ENCODE data around the gene CGB3. TPM values are rescaled to one million over a fixed set of nuclear protein-coding genes. Genes with fewer than 3 reads are reported as not detected.
A peak's percentile ranks its signal among the peaks of the same experiment; 100 is the strongest.

CGB3 gene
- total RNA-seq, 2 experiments from 2014 or later = not detected

GRCh38 chr19:48977061-48977460 is 47.1 kb downstream of the CGB3 start:
- TF ChIP-seq EZH2phosphoT487 (IDR thresholded peaks at IDR 0.05; ENCODE audit: borderline replicate concordance, low read depth, low read length) = no peak
- TF ChIP-seq CTCF (conservative IDR thresholded peaks at IDR 0.05; ENCODE audit: low read length) = no peak
- H3K27ac ChIP-seq (ENCODE audit: low read depth, low read length, poor library complexity, severe bottlenecking) = no peak overlapping the region
- BruUV-seq (replicated peaks) = no TSS peak
- no peaks in the 10 kb centered on the region for H4K20me1 ChIP-seq (ENCODE audit: insufficient read depth, low read length)
- no peak for DNase-seq (ENCODE audit: low spot score)
- H3K4me3 ChIP-seq (ENCODE audit: low read depth, low read length, poor library complexity, severe bottlenecking) = no peak overlapping the region
- CTCF ChIA-PET (ENCODE audit: unreplicated experiment) = no interaction called here
- no peak overlapping the region for H2AFZ ChIP-seq (ENCODE audit: low read length)
- no peaks in the 10 kb centered on the region for H3K9me3 ChIP-seq (ENCODE audit: low read length)
- no peaks in the 10 kb centered on the region for H3K4me1 ChIP-seq (ENCODE audit: insufficient read depth, low read length, poor library complexity, severe bottlenecking)
- no peaks in the 10 kb centered on the region for H3K79me2 ChIP-seq (ENCODE audit: insufficient read depth, low read depth, low read length)
- H3K9me2 ChIP-seq (ENCODE audit: insufficient read depth, low read length) = no peaks in the 10 kb centered on the region
- intact Hi-C loops (cut with micrococcal nuclease; ENCODE audit: unreplicated experiment) = no loop called here
- no peak overlapping the region for H3K4me2 ChIP-seq (ENCODE audit: low read length)
- POLR2A ChIA-PET = interaction anchor here (0.6 to 1.2 kb wide), 3 partner anchors 13 to 108 kb away, joined by 3 to 4 read pairs (median 3); partner anchors contain the start of genes GYS1 and RUVBL2
- H3K36me3 ChIP-seq (ENCODE audit: insufficient read depth, low read length) = peaks cover 14% of the 10 kb centered on the region

- no peak overlapping the region for H3K27ac ChIP-seq (ENCODE audit: low read depth, low read length, poor library complexity, severe bottlenecking)
- H3K4me2 ChIP-seq (ENCODE audit: low read length) = no peak overlapping the region
- POLR2A ChIA-PET = interaction anchor here (0.6 to 1.0 kb wide), 5 partner anchors 14 to 594 kb away, joined by 3 read pairs; no protein-coding TSS in a partner anchor
- DNase-seq (ENCODE audit: low spot score) = peak; percentile 70
- H3K4me1 ChIP-seq (ENCODE audit: insufficient read depth, low read length, poor library complexity, severe bottlenecking) = peaks cover 2% of the 10 kb centered on the region
- H3K79me2 ChIP-seq (ENCODE audit: insufficient read depth, low read depth, low read length) = no peaks in the 10 kb centered on the region
- intact Hi-C loops (cut with micrococcal nuclease; ENCODE audit: unreplicated experiment) = no loop called here
- no TSS peak for BruUV-seq (replicated peaks)
- peaks cover 14% of the 10 kb centered on the region for H3K36me3 ChIP-seq (ENCODE audit: insufficient read depth, low read length)
- no peak overlapping the region for H2AFZ ChIP-seq (ENCODE audit: low read length)
- CTCF ChIA-PET (ENCODE audit: unreplicated experiment) = no interaction called here
- no peak overlapping the region for H3K4me3 ChIP-seq (ENCODE audit: low read depth, low read length, poor library complexity, severe bottlenecking)
- H4K20me1 ChIP-seq (ENCODE audit: insufficient read depth, low read length) = no peaks in the 10 kb centered on the region
- no peaks in the 10 kb centered on the region for H3K9me2 ChIP-seq (ENCODE audit: insufficient read depth, low read length)
- no peaks in the 10 kb centered on the region for H3K9me3 ChIP-seq (ENCODE audit: low read length)
- TF ChIP-seq EZH2phosphoT487 (IDR thresholded peaks at IDR 0.05; ENCODE audit: borderline replicate concordance, low read depth, low read length) (no peak), CTCF (conservative IDR thresholded peaks at IDR 0.05; ENCODE audit: low read length) (no peak)
Observed at GRCh38 chr19:48975947-48976847, 47.9 kb downstream of the CGB3 start.

Small RNA genes lying within 50 kb of the gene (microRNA-seq; reads per million reads assigned to microRNA genes)
- gene MIR6798 (ENCODE audit: borderline replicate concordance) = not detected

Small RNA genes lying within 50 kb of the gene (small RNA-seq; reads per million reads assigned to genes)
- not detected for gene MIR6798

Other genes starting within 250 kb of the CGB3 start
- gene BCAT2, start 213.3 kb downstream of the CGB3 start, total RNA-seq (2014; rRNA removed; shearing (Covaris generic)) = 44.5 and 47.2 TPM in 2 replicates
- 35.9 and 53.0 TPM in 2 replicates for gene BCAT2, start 213.3 kb downstream of the CGB3 start, total RNA-seq (2022)
- gene HSD17B14, start 187.8 kb downstream of the CGB3 start, total RNA-seq (2014; rRNA removed; shearing (Covaris generic)) = 4.5 and 4.9 TPM in 2 replicates
- gene HSD17B14, start 187.8 kb downstream of the CGB3 start, total RNA-seq (2022) = 1.8 and 3.2 TPM in 2 replicates
- 4.7 and 8.4 TPM in 2 replicates for gene PLEKHA4, start 155.7 kb downstream of the CGB3 start, total RNA-seq (2014; rRNA removed; shearing (Covaris generic))
- gene PLEKHA4, start 155.7 kb downstream of the CGB3 start, total RNA-seq (2022) = 8.1 and 8.8 TPM in 2 replicates
- gene PPP1R15A, start 151.9 kb downstream of the CGB3 start, total RNA-seq (2014; rRNA removed; shearing (Covaris generic)) = 31.5 and 31.7 TPM in 2 replicates
- gene PPP1R15A, start 151.9 kb downstream of the CGB3 start, total RNA-seq (2022) = 23.4 and 23.8 TPM in 2 replicates
- gene TULP2, start 125.6 kb downstream of the CGB3 start, total RNA-seq (2014; rRNA removed; shearing (Covaris generic)) = 0.47 TPM in 1 of 2 replicates, not detected in the other
- 1.6 and 2.9 TPM in 2 replicates for gene TULP2, start 125.6 kb downstream of the CGB3 start, total RNA-seq (2022)
- 72.6 and 88.7 TPM in 2 replicates for gene NUCB1, start 124.0 kb downstream of the CGB3 start, total RNA-seq (2014; rRNA removed; shearing (Covaris generic))
- 73.6 and 85.3 TPM in 2 replicates for gene NUCB1, start 124.0 kb downstream of the CGB3 start, total RNA-seq (2022)
- gene DHDH, start 90.6 kb downstream of the CGB3 start, total RNA-seq (2014; rRNA removed; shearing (Covaris generic)) = not detected in 2 replicates
- gene DHDH, start 90.6 kb downstream of the CGB3 start, total RNA-seq (2022) = 0.53 TPM in 1 of 2 replicates, not detected in the other
- gene BAX, start 69.5 kb downstream of the CGB3 start, total RNA-seq (2014; rRNA removed; shearing (Covaris generic)) = 94.9 and 95.2 TPM in 2 replicates
- 83.9 and 93.7 TPM in 2 replicates for gene BAX, start 69.5 kb downstream of the CGB3 start, total RNA-seq (2022)
- gene FTL, start 59.0 kb downstream of the CGB3 start, total RNA-seq (2014; rRNA removed; shearing (Covaris generic)) = 562 and 602 TPM in 2 replicates
- 438 and 467 TPM in 2 replicates for gene FTL, start 59.0 kb downstream of the CGB3 start, total RNA-seq (2022)
- 12.5 and 20.0 TPM in 2 replicates for gene GYS1, start 31.0 kb downstream of the CGB3 start, total RNA-seq (2014; rRNA removed; shearing (Covaris generic))
- 28.9 and 29.9 TPM in 2 replicates for gene GYS1, start 31.0 kb downstream of the CGB3 start, total RNA-seq (2022)
- 265 and 272 TPM in 2 replicates for gene RUVBL2, start 30.4 kb downstream of the CGB3 start, total RNA-seq (2014; rRNA removed; shearing (Covaris generic))
- gene RUVBL2, start 30.4 kb downstream of the CGB3 start, total RNA-seq (2022) = 125 and 146 TPM in 2 replicates
- 1.1 TPM in 1 of 2 replicates, not detected in the other for gene LHB, start 7.2 kb downstream of the CGB3 start, total RNA-seq (2014; rRNA removed; shearing (Covaris generic))
- gene LHB, start 7.2 kb downstream of the CGB3 start, total RNA-seq (2022) = not detected in 2 replicates
- not detected in 2 replicates for gene CGB2, start 7.6 kb upstream of the CGB3 start, total RNA-seq (2014; rRNA removed; shearing (Covaris generic))
- gene CGB2, start 7.6 kb upstream of the CGB3 start, total RNA-seq (2022) = not detected in 2 replicates
- gene CGB1, start 12.6 kb upstream of the CGB3 start, total RNA-seq (2014; rRNA removed; shearing (Covaris generic)) = not detected in 2 replicates
- gene CGB1, start 12.6 kb upstream of the CGB3 start, total RNA-seq (2022) = not detected in 2 replicates
- not detected in 2 replicates for gene CGB5, start 19.5 kb upstream of the CGB3 start, total RNA-seq (2014; rRNA removed; shearing (Covaris generic))
- not detected in 2 replicates for gene CGB5, start 19.5 kb upstream of the CGB3 start, total RNA-seq (2022)
- gene CGB8, start 24.8 kb upstream of the CGB3 start, total RNA-seq (2014; rRNA removed; shearing (Covaris generic)) = not detected in 2 replicates
- not detected in 2 replicates for gene CGB8, start 24.8 kb upstream of the CGB3 start, total RNA-seq (2022)
- not detected in 2 replicates for gene CGB7, start 33.4 kb upstream of the CGB3 start, total RNA-seq (2014; rRNA removed; shearing (Covaris generic))
- gene CGB7, start 33.4 kb upstream of the CGB3 start, total RNA-seq (2022) = not detected in 2 replicates
- gene NTF4, start 40.5 kb upstream of the CGB3 start, total RNA-seq (2014; rRNA removed; shearing (Covaris generic)) = not detected in 2 replicates
- not detected in 2 replicates for gene NTF4, start 40.5 kb upstream of the CGB3 start, total RNA-seq (2022)
- not detected in 2 replicates for gene KCNA7, start 48.4 kb upstream of the CGB3 start, total RNA-seq (2014; rRNA removed; shearing (Covaris generic))
- gene KCNA7, start 48.4 kb upstream of the CGB3 start, total RNA-seq (2022) = not detected in 2 replicates
- 392 and 446 TPM in 2 replicates for gene SNRNP70, start 61.1 kb upstream of the CGB3 start, total RNA-seq (2014; rRNA removed; shearing (Covaris generic))
- 181 and 198 TPM in 2 replicates for gene SNRNP70, start 61.1 kb upstream of the CGB3 start, total RNA-seq (2022)
- 5.5 and 14.7 TPM in 2 replicates for gene LIN7B, start 90.0 kb upstream of the CGB3 start, total RNA-seq (2014; rRNA removed; shearing (Covaris generic))
- gene LIN7B, start 90.0 kb upstream of the CGB3 start, total RNA-seq (2022) = 3.6 and 4.8 TPM in 2 replicates
- 5.9 and 8.3 TPM in 2 replicates for gene C19orf73, start 94.8 kb upstream of the CGB3 start, total RNA-seq (2014; rRNA removed; shearing (Covaris generic))
- 2.5 and 4.4 TPM in 2 replicates for gene C19orf73, start 94.8 kb upstream of the CGB3 start, total RNA-seq (2022)
- 17.1 and 21.2 TPM in 2 replicates for gene PPFIA3, start 95.2 kb upstream of the CGB3 start, total RNA-seq (2014; rRNA removed; shearing (Covaris generic))
- gene PPFIA3, start 95.2 kb upstream of the CGB3 start, total RNA-seq (2022) = 16.2 and 17.8 TPM in 2 replicates
- gene HRC, start 131.1 kb upstream of the CGB3 start, total RNA-seq (2014; rRNA removed; shearing (Covaris generic)) = not detected in 2 replicates
- gene HRC, start 131.1 kb upstream of the CGB3 start, total RNA-seq (2022) = not detected in 2 replicates
- gene TRPM4, start 133.5 kb upstream of the CGB3 start, total RNA-seq (2014; rRNA removed; shearing (Covaris generic)) = 11.6 and 20.9 TPM in 2 replicates
- 36.2 and 44.2 TPM in 2 replicates for gene TRPM4, start 133.5 kb upstream of the CGB3 start, total RNA-seq (2022)